RWPE1 (cell line): Measurements from ENCODE around the gene TIAM2.

Experiments used
- CTCF ChIA-PET: fragments of 350-600 bp; sonication (Branson Sonifier 250); formaldehyde crosslinking; extraction: SDS; loops from one replicate; lab custom pipeline; 2021; lab: Yijun Ruan, JAX
- POLR2A ChIA-PET: fragments of 400-600 bp; formaldehyde crosslinking; extraction: SDS; loops from one replicate; lab custom pipeline; 2020; ENCODE audit warnings: antibody characterized with exemption; ENCODE audit not compliant: low non-redundant PET; lab: Yijun Ruan, JAX
- DNase-seq: peaks from one replicate; pipeline ENCODE4 v3.0.0; 2012; ENCODE audit warnings: low spot score
- H3K27ac ChIP-seq: fragments of 450-650 bp; 2 replicates; pipeline ENCODE4 v1.5.1; 2017
- CTCF ChIP-seq: fragments of 450-650 bp; conservative IDR thresholded peaks from 2 replicates; pipeline ENCODE4 v1.5.1; 2017; ENCODE audit warnings: low read depth, mild to moderate bottlenecking

TIAM2 gene

GRCh38 chr6:154995254-154996015 lies at the start of gene TIAM2:
Gene TIAM2, plus strand, starts transcription at chr6:154995315. Its CDS starts 133,909 bp downstream, at chr6:155129224.
- no peak within 1 kb of the TSS for H3K27ac ChIP-seq
- DNase-seq = peak; percentile 22
- ChIA-PET CTCF (interaction anchor here (0.5 to 0.6 kb wide), 2 partner anchors 18 to 614 kb away, joined by 3 read pairs; no protein-coding TSS in a partner anchor), POLR2A (no interaction called here)
- no peak for TF ChIP-seq CTCF

- CTCF ChIA-PET = no interaction called here
- no peak overlapping the region for H3K27ac ChIP-seq
- POLR2A ChIA-PET = no interaction called here
Observed at GRCh38 chr6:154950979-154951344, 44.2 kb upstream of the TIAM2 start.

GRCh38 chr6:154951345-154952200 lies 43.5 kb upstream of the TIAM2 start:
- POLR2A ChIA-PET = no interaction called here
- peak; percentile 45 for DNase-seq
- no peak for TF ChIP-seq CTCF
- H3K27ac ChIP-seq = no peak overlapping the region
- CTCF ChIA-PET = no interaction called here

More at GRCh38 chr6:154950979-154951344, 44.2 kb upstream of the TIAM2 start:
- no peak for DNase-seq
- TF ChIP-seq CTCF = no peak

- no peak for TF ChIP-seq CTCF
Observed at GRCh38 chr6:154953644-154954043, 41.5 kb upstream of the TIAM2 start.

GRCh38 chr6:154954347-154954746 lies 40.8 kb upstream of the TIAM2 start:
- CTCF ChIA-PET = no interaction called here
- TF ChIP-seq CTCF = no peak

More at GRCh38 chr6:154953644-154954043, 41.5 kb upstream of the TIAM2 start:
- ChIA-PET POLR2A (no interaction called here), CTCF (no interaction called here)
- H3K27ac ChIP-seq = no peak overlapping the region
- DNase-seq = no peak

GRCh38 chr6:154956771-154957522 lies 38.2 kb upstream of the TIAM2 start:
- ChIA-PET CTCF (no interaction called here), POLR2A (no interaction called here)
- no peak for DNase-seq
- no peak overlapping the region for H3K27ac ChIP-seq
- no peak for TF ChIP-seq CTCF

More at GRCh38 chr6:154954347-154954746, 40.8 kb upstream of the TIAM2 start:
- POLR2A ChIA-PET = no interaction called here
- H3K27ac ChIP-seq = no peak overlapping the region
- no peak for DNase-seq
